DMS53 (cell line): ENCODE data around the gene SPEF1.
"Not testable (repeated sequence)": the region's sequence is repeated elsewhere in the genome, so short reads cannot be mapped to it uniquely, and the experiment has no call there.

ENCODE experiments used
- DNase-seq: peaks from one replicate; lab custom pipeline; 2025; lab: John Stamatoyannopoulos, UW

The SPEF1 gene

GRCh38 chr20:3808544-3808943, 27.3 kb upstream of the SPEF1 start:
- DNase-seq, result no peak

GRCh38 chr20:3804781-3805180, 23.5 kb upstream of the SPEF1 start:
- DNase-seq, result no peak

DNA sequence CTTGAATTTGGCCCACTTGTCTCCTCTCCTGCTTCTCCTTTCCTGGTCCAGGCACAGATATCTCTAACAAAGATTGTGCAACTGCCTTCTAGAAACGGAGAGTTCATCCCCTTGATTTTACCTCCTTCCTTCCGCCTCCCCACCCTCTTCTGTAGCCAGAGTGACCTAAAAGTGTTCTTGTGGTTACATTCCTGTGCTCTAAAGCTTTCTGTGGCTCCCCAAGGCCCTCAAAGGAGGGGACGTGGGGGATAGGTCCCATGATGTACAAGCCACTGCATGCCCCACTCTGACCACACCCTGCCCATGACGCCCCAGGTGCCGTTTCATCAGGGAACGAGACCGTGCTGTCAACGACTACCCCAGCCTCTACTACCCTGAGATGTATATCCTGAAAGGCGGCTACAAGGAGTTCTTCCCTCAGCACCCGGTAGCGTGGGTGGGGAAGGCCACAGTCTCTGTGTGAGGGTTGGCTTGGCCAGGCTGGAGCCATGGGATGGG, 23.1 kb upstream of the SPEF1 start:
- no peak for DNase-seq

DNA sequence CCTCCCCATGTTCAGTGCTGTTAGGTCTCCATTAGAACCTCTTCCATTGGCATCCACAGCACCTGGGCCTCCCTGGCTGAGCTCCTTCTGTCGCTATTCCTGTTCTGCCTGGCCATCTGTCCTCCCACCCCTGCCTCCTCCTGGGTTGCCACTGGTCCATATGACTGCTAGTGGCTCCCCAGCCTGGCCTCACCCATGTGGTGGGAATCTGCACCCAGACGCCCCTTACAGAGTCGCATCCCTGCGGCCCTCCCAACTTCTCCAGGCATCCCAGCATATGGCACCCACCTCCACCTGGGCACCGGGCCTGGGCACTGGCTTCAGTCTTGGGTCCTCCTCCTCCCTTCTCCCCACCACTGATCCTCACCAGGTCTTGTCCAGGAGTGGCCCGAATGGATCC, 22.6 kb upstream of the SPEF1 start:
- DNase-seq, result no peak

GRCh38 chr20:3803289-3803688, 22.0 kb upstream of the SPEF1 start:
- DNase-seq, result no peak

- DNase-seq, result peak; percentile 94
Measured at GRCh38 chr20:3802524-3803239, 21.4 kb upstream of the SPEF1 start.

DNA sequence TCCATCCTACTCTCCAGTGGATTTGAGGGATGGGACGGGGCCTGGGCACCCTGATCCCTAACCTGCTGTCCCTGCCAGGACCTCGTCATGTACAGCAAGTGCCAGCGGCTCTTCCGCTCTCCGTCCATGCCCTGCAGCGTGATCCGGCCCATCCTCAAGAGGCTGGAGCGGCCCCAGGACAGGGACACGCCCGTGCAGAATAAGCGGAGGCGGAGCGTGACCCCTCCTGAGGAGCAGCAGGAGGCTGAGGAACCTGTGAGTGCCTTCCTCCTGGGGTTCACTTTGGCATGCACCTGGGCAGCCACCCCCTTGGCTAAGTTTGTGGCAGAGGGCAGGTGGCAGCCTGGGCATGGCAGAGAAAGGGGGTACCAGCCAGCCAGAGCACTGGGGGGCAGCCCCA, 20.6 kb upstream of the SPEF1 start:
- peak; percentile 65 for DNase-seq

DNA sequence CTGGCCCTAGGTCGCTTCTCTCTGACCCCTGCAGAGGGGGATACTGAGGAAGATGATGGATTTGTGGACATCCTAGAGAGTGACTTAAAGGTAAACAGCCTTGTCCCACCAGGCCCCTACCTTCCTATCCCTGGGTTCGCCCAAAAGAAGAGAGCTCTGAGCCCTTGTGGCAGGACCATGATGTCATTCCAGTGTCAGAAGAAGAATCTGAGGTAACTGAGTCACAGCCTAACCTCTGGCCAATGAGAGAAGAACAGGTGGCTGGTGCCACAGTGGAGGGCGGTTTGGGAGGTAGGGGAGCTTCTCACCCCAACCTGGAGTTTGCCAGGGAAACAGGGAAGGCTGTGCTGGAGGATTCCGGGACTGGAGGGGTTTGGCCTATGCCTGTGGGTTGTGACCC, 20.1 kb upstream of the SPEF1 start:
- DNase-seq, result no peak

GRCh38 chr20:3800878-3801260, 19.6 kb upstream of the SPEF1 start:
- DNase-seq, result no peak

GRCh38 chr20:3800256-3800877, 19.1 kb upstream of the SPEF1 start:
- peak; percentile 77 for DNase-seq

DNA sequence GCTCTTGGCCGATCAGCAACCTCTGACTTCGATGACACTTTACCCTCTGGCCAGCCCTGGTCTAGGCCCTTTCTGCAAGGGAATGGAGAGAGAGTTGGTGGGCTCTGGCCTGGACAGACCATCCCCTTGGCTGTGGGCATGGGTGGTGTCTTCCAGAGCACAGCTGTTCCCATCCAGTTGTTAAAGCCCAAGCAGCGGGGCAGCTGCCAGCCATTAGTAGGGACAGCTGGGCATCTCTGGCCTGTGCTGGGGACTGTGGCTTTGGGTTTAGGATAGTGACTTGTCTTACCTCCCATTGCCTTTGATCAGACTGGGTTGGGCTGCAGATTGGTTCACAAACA, 17.6 kb upstream of the SPEF1 start:
- DNase-seq, result peak; percentile 71

DNA sequence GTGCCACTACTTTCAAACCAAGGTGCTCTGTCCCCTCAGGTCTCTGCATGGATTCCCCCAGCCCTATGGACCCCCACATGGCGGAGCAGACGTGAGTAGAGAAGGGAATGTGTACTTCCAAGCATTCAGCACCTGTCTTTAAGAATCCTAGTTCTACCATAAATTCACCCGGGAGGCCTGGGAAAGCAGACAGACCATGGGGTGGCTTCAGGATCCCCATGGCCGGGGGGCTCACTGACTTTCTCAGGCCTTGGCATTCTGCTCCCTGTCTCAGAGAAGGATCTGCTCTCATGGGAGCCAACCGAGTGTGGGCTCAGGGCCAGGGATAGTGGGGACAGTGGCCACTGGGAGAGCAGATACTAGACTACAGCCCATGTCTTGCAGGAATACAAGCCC, 17.1 kb upstream of the SPEF1 start:
- no peak for DNase-seq

- DNase-seq, result peak; percentile 72
Measured at GRCh38 chr20:3797592-3798372, 16.5 kb upstream of the SPEF1 start.

DNA sequence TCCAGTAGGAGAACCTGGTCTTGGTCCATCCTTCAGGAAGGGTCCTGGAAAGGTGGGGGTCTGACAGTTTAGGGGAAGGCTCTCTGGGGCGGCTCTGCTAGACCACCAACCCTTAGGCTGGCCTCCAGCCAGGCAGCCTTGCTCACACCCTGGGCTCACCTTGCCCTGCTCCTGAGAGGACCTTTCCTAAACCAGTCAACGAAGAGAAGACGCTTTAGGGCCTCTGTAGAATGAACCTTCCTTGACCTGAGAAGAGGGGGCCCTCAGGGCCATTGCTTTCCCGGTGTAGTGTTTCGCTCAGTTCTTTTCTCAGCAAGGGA, 15.9 kb upstream of the SPEF1 start:
- DNase-seq, result no peak

GRCh38 chr20:3796477-3797225, 15.4 kb upstream of the SPEF1 start:
- peak; percentile 71 for DNase-seq

DNA sequence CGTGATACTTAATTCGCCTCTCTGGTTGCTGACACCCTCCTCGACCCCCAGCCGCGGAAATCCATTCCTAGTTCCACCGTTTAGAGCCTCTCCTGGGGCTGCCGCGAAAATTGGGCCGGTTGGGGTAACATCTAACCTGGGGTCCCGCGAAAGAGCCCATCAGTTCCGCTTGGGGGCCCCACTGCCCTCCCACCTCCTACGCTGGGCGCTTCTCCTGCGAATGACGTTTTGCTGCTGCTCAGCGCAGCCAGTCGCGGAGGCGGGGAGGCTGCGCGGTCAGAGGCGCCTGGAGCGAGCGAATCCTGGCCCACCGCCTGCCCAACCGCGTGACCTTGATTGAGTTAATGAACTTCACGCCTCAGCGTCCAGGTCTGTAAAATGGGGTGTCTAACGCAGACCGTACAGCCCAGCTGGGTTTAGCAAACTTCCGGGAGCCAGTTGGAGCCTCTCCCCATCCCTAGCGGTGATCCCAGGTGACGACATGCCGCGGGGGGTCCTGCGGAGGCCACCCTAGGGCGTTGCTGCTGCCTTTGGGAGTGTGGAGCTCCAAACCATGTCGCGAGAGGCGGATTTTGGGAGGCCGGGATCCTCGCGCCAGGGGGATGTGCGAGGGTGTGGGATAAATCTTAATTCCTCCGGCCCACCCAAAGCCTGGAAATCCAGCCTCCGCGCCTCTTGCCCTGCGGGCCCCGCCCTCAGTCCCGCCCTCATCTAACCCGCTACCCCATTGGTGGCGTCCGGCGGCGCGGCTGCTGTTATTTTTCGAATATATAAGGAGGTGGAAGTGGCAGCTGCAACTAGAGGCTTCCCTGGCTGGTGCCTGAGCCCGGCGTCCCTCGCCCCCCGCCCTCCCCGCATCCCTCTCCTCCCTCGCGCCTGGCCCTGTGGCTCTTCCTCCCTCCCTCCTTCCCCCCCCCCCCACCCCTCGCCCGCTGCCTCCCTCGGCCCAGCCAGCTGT, 14.5 kb upstream of the SPEF1 start, which contains the start of gene CDC25B:
Gene CDC25B, plus strand, starts transcription at position 800 of the 958 bp plus-strand sequence. CDS start 222 bp downstream, outside the sequence.
- DNase-seq, result peak; percentile 98

DNA sequence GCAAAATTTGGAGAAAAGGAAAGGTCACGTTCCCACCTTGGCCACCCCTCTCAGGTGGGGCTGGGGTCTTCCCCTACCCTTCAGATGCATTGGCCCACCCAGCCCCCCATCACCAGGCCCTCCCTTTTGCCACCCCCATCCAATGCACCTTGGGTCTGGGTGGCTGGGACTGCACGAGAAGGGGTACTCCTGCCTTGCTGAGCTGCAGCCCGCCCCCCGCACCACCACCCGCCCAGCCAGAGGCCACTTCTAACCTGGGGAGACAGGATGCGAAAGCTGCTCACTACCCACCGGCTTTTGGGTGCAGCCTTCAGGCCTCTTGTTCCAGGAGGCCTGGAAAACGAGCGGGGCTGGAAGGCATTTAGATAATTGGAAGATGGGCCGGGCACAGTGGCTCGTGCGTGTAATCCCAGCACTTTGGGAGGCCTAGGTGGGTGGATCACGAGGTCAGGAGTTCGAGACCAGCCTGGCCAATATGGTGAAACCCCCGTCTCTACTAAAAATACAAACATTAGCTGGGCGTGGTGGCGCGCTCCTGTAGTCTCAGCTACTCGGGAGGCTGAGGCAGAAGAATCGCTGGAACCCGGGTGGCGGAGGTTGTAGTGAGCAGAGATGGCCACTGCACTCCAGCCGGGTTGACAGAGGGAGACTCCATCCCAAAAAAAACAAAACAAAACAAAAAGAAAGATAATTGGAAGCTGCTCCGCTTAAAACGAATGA, 13.6 kb upstream of the SPEF1 start:
- DNase-seq, result no peak

DNA sequence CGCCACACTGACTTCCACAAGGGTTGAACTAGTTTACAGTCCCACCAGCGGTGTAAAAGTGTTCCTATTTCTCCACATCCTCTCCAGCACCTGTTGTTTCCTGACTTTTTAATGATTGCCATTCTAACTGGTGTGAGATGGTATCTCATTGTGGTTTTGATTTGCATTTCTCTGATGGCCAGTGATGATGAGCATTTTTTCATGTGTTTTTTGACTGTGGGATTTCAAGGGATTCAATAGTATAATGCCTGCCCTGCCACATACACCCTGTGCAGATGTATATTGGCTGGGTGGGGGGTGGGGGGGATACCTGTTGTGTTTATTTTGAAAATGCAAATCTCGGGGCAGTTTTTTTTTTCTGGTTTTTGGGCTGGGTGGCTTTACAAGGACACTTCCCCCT, 12.9 kb upstream of the SPEF1 start:
- DNase-seq, result not testable (repeated sequence)

GRCh38 chr20:3789201-3789600, 8.0 kb upstream of the SPEF1 start:
- not testable (repeated sequence) for DNase-seq

GRCh38 chr20:3788685-3789155, 7.5 kb upstream of the SPEF1 start:
- DNase-seq, result no peak
